GM18507 (cell line): ENCODE results near the gene LRRFIP1.
"Not testable (repeated sequence)": the region's sequence is repeated elsewhere in the genome, so short reads cannot be mapped to it uniquely, and the experiment has no call there.

Experiments used
- DNase-seq: peaks from one replicate; pipeline ENCODE4 v3.0.0; 2011; ENCODE audit warnings: low read depth; ENCODE audit not compliant: insufficient read length; ENCODE audit errors: extremely low spot score
- FAIRE-seq: peaks from 2 replicates; lab custom pipeline; 2011; peaks lifted over from hg19 to GRCh38; lab: Jason Lieb, UNC

Gene LRRFIP1

DNA sequence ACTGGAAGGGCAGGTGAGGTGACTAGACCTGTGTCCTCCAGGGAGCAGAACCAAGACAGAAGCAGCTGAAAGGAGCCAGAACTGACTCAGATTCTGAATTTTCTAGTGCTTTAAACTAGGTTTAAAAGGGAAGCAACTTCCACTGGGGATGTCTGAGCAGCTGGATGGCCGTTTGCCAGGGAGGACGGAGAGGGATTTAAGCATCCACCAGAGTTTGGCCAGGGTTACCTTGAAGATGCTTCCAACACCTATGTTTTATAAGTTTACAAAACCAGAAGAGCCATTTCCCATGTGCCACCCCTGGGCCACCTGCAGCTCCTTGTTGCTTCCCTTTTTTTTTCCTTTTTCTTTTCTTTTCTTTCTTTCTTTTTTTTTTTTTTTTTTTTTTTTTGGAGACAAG, 122.6 kb downstream of the LRRFIP1 start:
- DNase-seq (no peak), FAIRE-seq (no peak)

GRCh38 chr2:237750441-237750840, 123.1 kb downstream of the LRRFIP1 start:
- FAIRE-seq, DNase-seq: not testable (repeated sequence)

DNA sequence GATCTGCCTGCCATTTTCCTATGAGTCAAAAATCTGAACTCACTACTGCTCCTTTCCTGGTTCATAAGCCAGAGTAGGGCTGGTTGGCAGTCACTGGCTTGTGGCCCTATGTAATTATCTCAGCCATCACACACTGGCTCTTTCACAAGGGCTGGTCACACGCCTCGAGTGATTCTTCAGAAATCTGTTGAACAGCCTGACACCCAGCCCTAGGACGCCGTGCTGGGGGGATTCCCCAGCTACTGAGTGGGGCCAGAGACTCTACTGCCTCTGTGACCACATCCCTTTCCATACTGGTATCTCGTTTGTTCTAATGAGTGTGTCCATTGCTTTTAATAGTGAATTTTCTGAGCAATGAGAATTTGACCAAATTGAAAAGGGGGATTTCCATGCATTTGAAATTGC, 125.4 kb downstream of the LRRFIP1 start:
- peak; percentile 89 for FAIRE-seq
- DNase-seq, result peak; percentile 60

GRCh38 chr2:237754182-237754581, 126.8 kb downstream of the LRRFIP1 start:
- FAIRE-seq (no peak), DNase-seq (no peak)

GRCh38 chr2:237754626-237755248, 127.3 kb downstream of the LRRFIP1 start:
- FAIRE-seq, result no peak

DNA sequence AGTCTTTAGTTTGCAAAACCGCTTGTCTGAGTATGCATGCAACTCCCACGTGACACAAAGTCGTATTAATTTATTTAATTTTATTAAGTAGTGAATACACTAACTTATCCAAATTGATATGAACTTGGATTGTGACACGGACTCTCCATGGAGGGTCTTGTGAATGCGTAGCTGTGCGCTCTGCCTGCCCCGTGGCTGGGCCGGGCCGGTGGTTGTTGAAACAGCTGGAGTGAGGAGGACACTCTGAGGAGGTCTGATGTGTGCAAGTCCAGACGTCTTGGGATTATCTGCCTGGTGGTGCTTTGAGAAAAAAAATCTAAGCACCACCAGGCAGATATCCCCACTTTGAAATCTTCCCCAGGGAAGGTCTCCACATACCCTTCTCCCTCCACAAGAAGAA, 130.2 kb downstream of the LRRFIP1 start:
- FAIRE-seq, result no peak
- no peak for DNase-seq

More at GRCh38 chr2:237754626-237755248, 127.3 kb downstream of the LRRFIP1 start:
- DNase-seq, result no peak

- no peak for DNase-seq
- FAIRE-seq, result no peak
These were observed 130.8 kb downstream of the LRRFIP1 start for GRCh38 chr2:237758185-237758584.

- no peak for DNase-seq
- FAIRE-seq, result no peak
These were observed 131.8 kb downstream of the LRRFIP1 start for GRCh38 chr2:237759176-237759575.

DNA sequence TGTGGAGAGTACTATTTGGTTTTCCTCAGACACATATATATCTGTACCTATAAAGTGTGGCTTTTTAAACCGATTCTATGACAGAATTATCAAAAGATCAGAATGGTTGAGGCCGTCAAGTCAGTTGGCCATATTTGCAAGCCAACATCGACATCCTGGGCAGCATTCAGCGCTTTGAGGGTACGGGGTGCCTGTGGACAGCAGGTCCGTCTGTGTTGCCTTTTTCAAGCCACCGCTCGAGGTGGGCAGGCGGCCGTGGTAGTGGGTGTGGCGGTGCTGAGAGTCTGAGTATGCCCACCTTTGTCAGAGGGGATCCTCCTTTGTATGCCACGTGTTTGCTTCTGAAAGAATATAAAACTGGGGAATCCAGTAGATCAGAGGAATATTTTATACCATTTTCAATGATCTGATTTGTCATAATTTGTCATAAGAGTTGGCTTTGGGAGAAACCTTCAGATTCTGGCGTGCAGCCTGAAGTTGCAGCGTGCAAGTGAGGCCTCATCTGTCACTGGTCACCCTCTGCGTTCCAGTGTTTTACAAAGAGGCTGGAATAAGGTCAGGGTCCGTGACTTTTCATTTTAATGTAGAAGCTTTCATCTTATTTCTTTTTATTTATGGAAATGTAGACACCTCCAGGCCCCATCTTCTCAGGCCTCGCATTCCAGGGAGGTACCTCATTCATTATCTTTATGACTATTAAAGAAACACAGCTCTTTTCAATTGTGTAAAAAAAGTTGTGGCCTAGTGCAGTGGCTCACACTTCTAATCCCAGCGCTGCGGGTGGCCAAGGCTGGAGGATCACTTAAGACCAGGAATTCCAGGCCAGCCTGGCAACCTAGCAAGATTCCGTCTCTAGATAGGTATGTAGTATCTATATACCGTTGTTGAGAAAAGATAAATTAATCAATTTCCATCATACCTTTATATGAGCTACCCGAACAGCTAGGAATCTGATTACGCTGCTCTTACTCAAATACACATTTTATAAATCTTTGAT, 133.4 kb downstream of the LRRFIP1 start:
- DNase-seq (no peak), FAIRE-seq (no peak)

GRCh38 chr2:237762291-237763182, 135.2 kb downstream of the LRRFIP1 start:
- FAIRE-seq, DNase-seq: not testable (repeated sequence)

DNA sequence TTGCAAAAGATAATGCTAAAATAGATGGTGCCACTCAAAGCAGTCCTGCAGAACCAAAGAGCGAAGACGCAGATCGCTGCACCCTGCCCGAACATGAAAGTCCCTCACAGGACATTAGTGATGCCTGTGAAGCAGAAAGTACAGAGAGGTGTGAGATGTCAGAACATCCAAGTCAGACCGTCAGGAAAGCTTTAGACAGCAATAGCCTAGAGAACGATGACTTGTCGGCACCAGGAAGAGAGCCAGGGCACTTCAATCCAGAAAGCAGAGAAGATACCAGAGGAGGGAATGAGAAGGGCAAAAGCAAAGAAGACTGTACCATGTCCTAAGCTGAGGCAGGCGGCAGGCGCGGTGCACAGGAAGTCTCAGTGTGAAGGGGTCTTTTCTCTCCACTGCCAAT, 136.4 kb downstream of the LRRFIP1 start:
- FAIRE-seq (no peak), DNase-seq (no peak)

- peak; percentile 57 for FAIRE-seq
These were observed 137.7 kb downstream of the LRRFIP1 start for GRCh38 chr2:237765122-237765521.

DNA sequence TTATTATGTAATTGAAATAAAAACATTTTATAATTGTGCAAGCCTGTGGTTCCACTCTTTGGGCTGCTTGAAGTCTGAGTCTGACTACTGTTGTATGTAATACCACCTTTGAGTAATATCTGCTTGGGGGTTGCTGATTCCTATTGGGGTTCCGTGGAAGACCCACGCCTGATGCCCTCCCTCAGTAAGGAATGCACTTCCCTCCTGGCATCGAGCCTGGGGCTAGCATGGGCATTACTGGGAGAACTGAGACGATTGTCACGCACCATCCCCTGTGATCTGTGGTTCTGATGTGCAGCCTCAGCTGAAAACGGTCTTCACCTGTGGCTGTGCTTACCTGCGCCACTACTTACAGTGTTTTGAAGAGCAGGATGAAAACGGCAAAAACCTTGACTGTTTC, 138.5 kb downstream of the LRRFIP1 start:
- DNase-seq (no peak), FAIRE-seq (no peak)

More at GRCh38 chr2:237765122-237765521, 137.7 kb downstream of the LRRFIP1 start:
- not testable (repeated sequence) for DNase-seq

DNA sequence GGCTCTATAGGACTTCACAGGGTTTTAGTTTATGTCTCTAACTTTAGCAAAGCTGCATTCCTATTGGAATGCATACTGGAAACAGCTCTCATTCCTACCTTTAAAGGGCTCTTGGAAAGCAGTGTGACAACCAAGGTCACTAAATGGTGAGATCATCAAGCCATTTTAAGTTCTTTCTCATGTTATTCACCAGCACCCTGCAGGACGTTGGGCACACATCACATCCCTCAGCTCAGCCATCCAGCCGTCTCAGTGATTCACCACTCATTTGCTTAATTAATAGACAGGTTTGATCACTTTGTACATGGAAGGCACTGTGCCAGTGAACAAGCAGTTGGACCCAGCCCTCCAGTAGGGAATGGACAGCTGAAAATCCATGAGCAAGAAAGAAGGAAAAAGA, 139.0 kb downstream of the LRRFIP1 start:
- no peak for FAIRE-seq
- no peak for DNase-seq

GRCh38 chr2:237772513-237772912, 145.1 kb downstream of the LRRFIP1 start:
- FAIRE-seq (no peak), DNase-seq (no peak)

GRCh38 chr2:237773826-237774225, 146.4 kb downstream of the LRRFIP1 start:
- no peak for DNase-seq
- FAIRE-seq, result no peak

- FAIRE-seq (peak; percentile 76), DNase-seq (peak; percentile 39)
These were observed 147.6 kb downstream of the LRRFIP1 start for GRCh38 chr2:237774811-237775553.

DNA sequence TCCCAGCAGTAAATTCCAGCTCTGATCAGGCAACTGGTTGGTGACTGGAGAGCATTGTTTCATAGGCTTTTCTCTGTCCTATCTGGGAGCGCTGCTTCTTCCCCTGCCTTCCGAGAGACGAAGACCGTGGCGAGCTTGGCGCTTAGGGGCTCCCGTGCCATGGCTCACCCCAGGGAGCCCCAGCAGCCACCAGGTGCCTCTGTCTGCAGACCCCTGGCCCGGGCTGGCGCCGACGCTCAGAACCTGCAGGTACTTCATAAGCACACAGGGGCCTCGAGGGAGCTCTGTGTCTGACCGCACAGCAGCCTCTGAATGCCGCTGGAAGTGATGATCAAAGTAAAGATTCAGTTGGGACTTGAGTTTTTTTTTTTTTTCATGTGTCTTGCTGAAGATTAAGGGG, 152.1 kb downstream of the LRRFIP1 start:
- FAIRE-seq (no peak), DNase-seq (no peak)

- DNase-seq (no peak), FAIRE-seq (no peak)
These were observed 154.8 kb downstream of the LRRFIP1 start for GRCh38 chr2:237782181-237782580.
